GM12892 (cell line): Measurements from ENCODE around the gene LINC00632.

Source experiments
- POLR2A ChIP-seq: IDR thresholded peaks from 2 replicates; pipeline ENCODE4 v1.6.1; 2011; ENCODE audit warnings: low read depth, low read length, control low read depth
- POLR2AphosphoS5 ChIP-seq: IDR thresholded peaks from 2 replicates; pipeline ENCODE4 v1.6.1; 2011; ENCODE audit warnings: low read depth, low read length, control low read depth
- TAF1 ChIP-seq: IDR thresholded peaks from 2 replicates; pipeline ENCODE4 v1.6.1; 2011; ENCODE audit warnings: low read depth, mild to moderate bottlenecking, control low read depth, low read length, borderline replicate concordance

DNA sequence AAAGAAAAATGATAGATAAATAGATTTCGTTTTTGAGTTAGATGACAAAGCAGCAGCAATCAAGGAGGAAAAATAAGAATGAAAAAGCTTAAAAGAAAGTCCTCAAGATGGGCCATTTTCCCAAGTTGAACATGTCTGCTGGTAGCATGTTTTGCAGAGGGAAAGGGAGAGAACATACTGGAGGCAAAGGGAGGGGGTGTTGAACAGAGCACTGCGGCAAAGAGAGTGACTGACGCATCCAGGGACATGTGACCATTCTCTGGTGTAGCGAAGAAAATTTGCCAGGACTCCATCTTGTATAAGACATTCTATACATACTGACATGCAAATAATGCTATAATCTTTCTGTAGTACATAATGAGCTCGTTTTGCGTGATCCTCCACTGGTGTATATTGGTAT lies 1.2 kb downstream of the LINC00632 start:
- TF ChIP-seq POLR2A (no peak), TAF1 (no peak), POLR2AphosphoS5 (no peak)
